T-helper 2 cell (primary cell): ENCODE measurements around the gene ZNF550.
"Not testable (repeated sequence)": the region's sequence is repeated elsewhere in the genome, so short reads cannot be mapped to it uniquely, and the experiment has no call there.

Source experiments
- DNase-seq, 5 experiments: peaks; one replicate each; pipeline versions ENCODE4 v3.0.0 to v3.0.0-alpha.2; 2012 to 2022

The ZNF550 gene

DNA sequence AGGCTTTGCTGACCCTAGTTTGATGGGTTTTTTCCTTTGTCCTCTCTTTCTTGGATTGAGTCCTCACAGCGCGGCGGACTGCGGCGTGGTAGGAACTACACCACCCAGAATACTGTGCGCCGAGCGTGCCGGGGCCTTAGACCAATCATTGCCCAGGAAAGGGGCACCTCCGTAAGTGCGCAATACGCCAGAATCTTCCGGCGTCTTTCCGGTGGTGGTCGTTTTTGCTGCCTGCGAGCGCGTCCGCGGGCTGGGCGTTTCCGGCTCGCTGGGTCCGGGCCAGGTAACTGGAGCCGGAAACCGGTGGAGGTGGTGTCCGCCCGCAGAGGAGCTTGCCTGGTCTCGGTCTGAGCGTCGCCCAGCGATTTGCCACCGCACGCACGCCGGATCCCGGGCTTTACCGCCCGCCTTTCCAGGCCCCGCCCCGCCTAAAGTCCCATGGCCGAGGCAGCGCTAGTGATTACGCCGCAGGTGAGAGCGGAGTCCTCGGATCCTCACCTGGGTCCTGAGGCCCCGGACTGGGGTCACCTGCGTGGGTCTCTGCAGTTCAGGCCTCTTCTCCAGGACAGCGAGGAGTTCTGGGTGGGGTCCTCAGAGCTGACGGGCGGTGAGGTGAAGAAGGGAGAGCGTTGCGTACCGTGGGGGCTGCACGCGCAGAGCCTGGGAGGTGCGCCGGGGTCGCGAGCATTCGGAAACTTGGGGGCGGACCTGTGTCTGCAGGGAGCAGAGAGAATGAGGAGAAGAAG, 32.4 kb downstream of the ZNF550 start, which contains the start of gene ZNF549:
TSS of gene ZNF549 (plus strand) at position 221 of the 746 bp plus-strand sequence. CDS start at position 439, 218 bp downstream.
- DNase-seq: peak; percentile 64 to 96 (median 82)

DNA sequence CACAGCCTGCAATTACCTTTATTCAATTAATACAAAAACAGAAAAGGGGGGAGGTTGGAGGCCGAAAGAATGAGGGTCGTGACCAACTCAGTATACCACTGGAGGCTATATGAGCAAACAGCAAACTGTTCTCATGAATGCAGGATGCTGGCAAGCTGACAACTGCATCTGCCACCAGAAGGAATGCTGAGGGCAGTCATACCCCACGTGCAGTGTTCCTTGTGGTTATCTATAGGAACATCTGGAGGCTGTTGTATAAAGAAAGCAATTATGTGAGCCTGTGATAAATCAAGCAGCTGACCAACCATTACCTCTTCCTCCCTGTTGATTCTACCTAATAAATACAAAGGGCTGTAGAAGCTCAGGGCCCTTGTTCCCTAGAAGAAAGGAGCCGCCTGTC, 41.6 kb downstream of the ZNF550 start:
- not testable (repeated sequence) for DNase-seq

GRCh38 chr19:57515255-57515654, 44.4 kb downstream of the ZNF550 start:
- DNase-seq: no peak

GRCh38 chr19:57512845-57513244, 46.8 kb downstream of the ZNF550 start:
- peak in 1 of 5 experiments; percentile 41 for DNase-seq

GRCh38 chr19:57511484-57511883, 48.2 kb downstream of the ZNF550 start:
- no peak for DNase-seq

- no peak for DNase-seq
Observed at GRCh38 chr19:57506163-57506562, 53.5 kb downstream of the ZNF550 start.

DNA sequence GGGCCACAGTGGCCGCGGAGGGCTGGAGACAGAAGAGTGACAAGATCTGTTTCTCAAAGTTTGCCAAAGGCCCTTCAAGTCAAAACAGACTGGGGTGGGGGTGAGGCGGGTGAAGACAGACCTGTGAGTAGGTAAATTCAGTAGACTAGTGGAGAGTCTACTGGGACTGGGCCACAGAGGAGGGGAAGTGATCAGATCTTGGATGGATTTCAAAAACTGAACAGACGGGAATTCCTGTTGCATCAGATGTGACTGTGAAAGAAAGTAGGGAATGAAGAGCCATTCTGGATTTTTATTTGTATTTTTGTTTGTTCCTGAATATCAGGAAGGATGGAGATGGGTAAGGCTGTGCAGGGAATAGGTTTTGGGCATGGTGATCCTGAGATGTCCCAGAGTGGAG, 59.3 kb downstream of the ZNF550 start:
- DNase-seq: not testable (repeated sequence)

- DNase-seq: peak; percentile 86 to 99 (median 94)
Observed at GRCh38 chr19:57499680-57500395, 59.8 kb downstream of the ZNF550 start, which contains the start of gene ZNF773. Gene ZNF773, plus strand, starts transcription at chr19:57499938. Its CDS starts 143 bp downstream, at chr19:57500081.

DNA sequence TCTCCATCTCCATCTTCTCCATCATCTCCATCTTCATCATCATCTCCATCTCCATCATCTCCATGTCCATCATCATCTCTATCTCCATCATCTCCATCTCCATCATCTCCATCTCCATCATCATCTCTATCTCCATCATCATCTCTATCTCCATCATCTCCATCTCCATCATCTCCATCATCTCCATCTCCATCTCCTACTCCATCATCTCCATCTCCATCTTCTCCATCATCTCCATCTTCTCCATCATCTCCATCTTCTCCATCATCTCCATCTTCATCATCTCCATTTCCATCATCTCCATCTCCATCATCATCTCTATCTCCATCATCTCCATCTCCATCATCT, 60.4 kb downstream of the ZNF550 start:
- not testable (repeated sequence) for DNase-seq

DNA sequence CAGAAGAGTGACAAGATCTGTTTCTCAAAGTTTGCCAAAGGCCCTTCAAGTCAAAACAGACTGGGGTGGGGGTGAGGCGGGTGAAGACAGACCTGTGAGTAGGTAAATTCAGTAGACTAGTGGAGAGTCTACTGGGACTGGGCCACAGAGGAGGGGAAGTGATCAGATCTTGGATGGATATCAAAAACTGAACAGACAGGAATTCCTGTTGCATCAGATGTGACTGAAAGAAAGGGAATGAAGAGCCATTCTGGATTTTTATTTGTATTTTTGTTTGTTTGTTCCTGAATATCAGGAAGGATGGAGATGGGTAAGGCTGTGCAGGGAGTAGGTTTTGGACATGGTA, 71.4 kb downstream of the ZNF550 start:
- DNase-seq: not testable (repeated sequence)

- DNase-seq: peak; percentile 75 to 92 (median 89)
Observed at GRCh38 chr19:57487477-57488298, 72.0 kb downstream of the ZNF550 start, which contains the start of gene ZNF419. Gene ZNF419, plus strand, starts transcription at chr19:57487750. Its CDS starts 201 bp downstream, at chr19:57487951.
